Activated CD4-positive, alpha-beta T cell treated with anti-CD3 and anti-CD28 coated beads for 24 hours (primary cell): Measurements from ENCODE around the gene AQP4.

ENCODE experiments used
- DNase-seq, 2 donors: peaks; one replicate each; pipeline ENCODE4 v3.0.0-alpha.2; 2020; ENCODE audit warnings: low read depth in 2 of 2

Gene AQP4

GRCh38 chr18:26840965-26841364 lies 24.5 kb downstream of the AQP4 start:
- DNase-seq: no peak

- no peak for DNase-seq
Observed at GRCh38 chr18:26839609-26840008, 25.9 kb downstream of the AQP4 start.

- no peak for DNase-seq
Observed at GRCh38 chr18:26832302-26832701, 33.2 kb downstream of the AQP4 start.

GRCh38 chr18:26827581-26827980 lies 37.9 kb downstream of the AQP4 start:
- no peak for DNase-seq

GRCh38 chr18:26826656-26827235 lies 38.8 kb downstream of the AQP4 start:
- no peak for DNase-seq

- no peak for DNase-seq
Observed at GRCh38 chr18:26821181-26821580, 44.3 kb downstream of the AQP4 start.

GRCh38 chr18:26819046-26819445 lies 46.5 kb downstream of the AQP4 start:
- no peak for DNase-seq

- no peak for DNase-seq
Observed at GRCh38 chr18:26818461-26818860, 47.0 kb downstream of the AQP4 start.

- DNase-seq: no peak
Observed at GRCh38 chr18:26813043-26813442, 52.5 kb downstream of the AQP4 start.

GRCh38 chr18:26812462-26812861 lies 53.0 kb downstream of the AQP4 start:
- DNase-seq: no peak

GRCh38 chr18:26809346-26809745 lies 56.2 kb downstream of the AQP4 start:
- DNase-seq: no peak

- DNase-seq: no peak
Observed at GRCh38 chr18:26806224-26806623, 59.3 kb downstream of the AQP4 start.

- DNase-seq: no peak
Observed at GRCh38 chr18:26804519-26804918, 61.0 kb downstream of the AQP4 start.

GRCh38 chr18:26803643-26804042 lies 61.9 kb downstream of the AQP4 start:
- no peak for DNase-seq

- no peak for DNase-seq
Observed at GRCh38 chr18:26802330-26803200, 62.9 kb downstream of the AQP4 start.
